Measurements from ENCODE around the gene STAT1. TPM values are rescaled to one million over a fixed set of nuclear protein-coding genes. Genes with fewer than 3 reads are reported as not detected.

The STAT1 gene
- total RNA-seq, 1 donor from 2014 or later = 811 TPM

- intact Hi-C loops (cut with micrococcal nuclease) = no loop called here
Measured at GRCh38 chr2:190970160-190970559, 43.8 kb downstream of the STAT1 start.

GRCh38 chr2:190968522-190968921 is 45.4 kb downstream of the STAT1 start:
- intact Hi-C loops (cut with micrococcal nuclease) = loop anchor here (1.0 kb wide), 1 partner anchor 8 kb away; no protein-coding TSS in a partner anchor

GRCh38 chr2:190965580-190966222 is 48.3 kb downstream of the STAT1 start:
- intact Hi-C loops (cut with micrococcal nuclease) = no loop called here

GRCh38 chr2:190964170-190964795 is 49.7 kb downstream of the STAT1 start:
- intact Hi-C loops (cut with micrococcal nuclease) = loop anchor here (5.0 kb wide), 2 partner anchors 48 to 112 kb away; partner anchors contain the start of gene STAT1

- intact Hi-C loops (cut with micrococcal nuclease) = loop anchor here (2.0 to 5.0 kb wide), 3 partner anchors 49 to 182 kb away; partner anchors contain the start of gene STAT1
Measured at GRCh38 chr2:190963088-190963487, 50.9 kb downstream of the STAT1 start.

- intact Hi-C loops (cut with micrococcal nuclease) = loop anchor here (2.0 to 5.0 kb wide), 3 partner anchors 50 to 181 kb away; partner anchors contain the start of gene STAT1
Measured at GRCh38 chr2:190961918-190962487, 52.0 kb downstream of the STAT1 start.

- intact Hi-C loops (cut with micrococcal nuclease) = loop anchor here (5.0 kb wide), 2 partner anchors 51 to 109 kb away; partner anchors contain the start of gene STAT1
Measured at GRCh38 chr2:190961117-190961516, 52.9 kb downstream of the STAT1 start.

- intact Hi-C loops (cut with micrococcal nuclease) = loop anchor here (5.0 kb wide), 2 partner anchors 52 to 108 kb away; partner anchors contain the start of gene STAT1
Measured at GRCh38 chr2:190959911-190960788, 53.8 kb downstream of the STAT1 start.

- intact Hi-C loops (cut with micrococcal nuclease) = no loop called here
Measured at GRCh38 chr2:190953257-190953656, 60.7 kb downstream of the STAT1 start.

GRCh38 chr2:190950566-190950991 is 63.4 kb downstream of the STAT1 start:
- intact Hi-C loops (cut with micrococcal nuclease) = no loop called here

GRCh38 chr2:190948671-190949070 is 65.3 kb downstream of the STAT1 start:
- intact Hi-C loops (cut with micrococcal nuclease) = loop anchor here (1.0 to 10.0 kb wide), 2 partner anchors 98 to 414 kb away; partner anchors contain the start of gene NEMP2

- intact Hi-C loops (cut with micrococcal nuclease) = loop anchor here (1.0 to 10.0 kb wide), 2 partner anchors 97 to 413 kb away; partner anchors contain the start of gene NEMP2
Measured at GRCh38 chr2:190947711-190948251, 66.2 kb downstream of the STAT1 start.

- intact Hi-C loops (cut with micrococcal nuclease) = loop anchor here (10.0 kb wide), 1 partner anchor 412 kb away; the partner anchor contains the start of gene NEMP2
Measured at GRCh38 chr2:190947141-190947540, 66.8 kb downstream of the STAT1 start.

- intact Hi-C loops (cut with micrococcal nuclease) = loop anchor here (2.0 to 10.0 kb wide), 2 partner anchors 13 to 409 kb away; partner anchors contain the start of gene NEMP2
Measured at GRCh38 chr2:190943706-190944105, 70.3 kb downstream of the STAT1 start.

GRCh38 chr2:190942697-190943096 is 71.3 kb downstream of the STAT1 start:
- intact Hi-C loops (cut with micrococcal nuclease) = loop anchor here (10.0 kb wide), 1 partner anchor 408 kb away; the partner anchor contains the start of gene NEMP2

- intact Hi-C loops (cut with micrococcal nuclease) = loop anchor here (10.0 kb wide), 1 partner anchor 407 kb away; the partner anchor contains the start of gene NEMP2
Measured at GRCh38 chr2:190941571-190941970, 72.4 kb downstream of the STAT1 start.

- intact Hi-C loops (cut with micrococcal nuclease) = loop anchor here (10.0 kb wide), 1 partner anchor 406 kb away; the partner anchor contains the start of gene NEMP2
Measured at GRCh38 chr2:190940454-190940853, 73.5 kb downstream of the STAT1 start.

- intact Hi-C loops (cut with micrococcal nuclease) = no loop called here
Measured at GRCh38 chr2:190938771-190939335, 75.1 kb downstream of the STAT1 start.

GRCh38 chr2:190935054-190935453 is 78.9 kb downstream of the STAT1 start:
- intact Hi-C loops (cut with micrococcal nuclease) = no loop called here

GRCh38 chr2:190933361-190933760 is 80.6 kb downstream of the STAT1 start:
- intact Hi-C loops (cut with micrococcal nuclease) = loop anchor here (5.0 kb wide), 1 partner anchor 36 kb away; no protein-coding TSS in a partner anchor

Measured in T-helper 1 cell treated with Interleukin-12 subunit alpha and Interleukin-12 subunit beta and Interleukin-4 antibody, amounts not matched to agents 30 ng/mL and 1 ng/mL, for 36 hours (primary cell).